GM10266 (cell line): Measurements from ENCODE around the gene APOB.
A peak's percentile ranks its signal among the peaks of the same experiment; 100 is the strongest.

ENCODE experiments used
- DNase-seq: peaks from one replicate; pipeline ENCODE4 v3.0.0; 2012; ENCODE audit errors: extremely low spot score
- CTCF ChIP-seq: IDR thresholded peaks from 2 replicates; pipeline ENCODE4 v1.5.1; 2012; ENCODE audit warnings: mild to moderate bottlenecking, low read depth; ENCODE audit not compliant: control insufficient read depth, insufficient read depth; ENCODE audit errors: missing control alignments

APOB gene

GRCh38 chr2:21046506-21046905 is 2.6 kb upstream of the APOB start:
- TF ChIP-seq CTCF, result no peak
- DNase-seq, result no peak

- TF ChIP-seq CTCF, result no peak
- no peak for DNase-seq
Measured at GRCh38 chr2:21044694-21045371, 960 bp upstream of the APOB start.

GRCh38 chr2:21042958-21043743 is 722 bp downstream of the APOB start:
- peak; percentile 77 for DNase-seq
- TF ChIP-seq CTCF, result peak; percentile 94

GRCh38 chr2:21042708-21042957 is 1.2 kb downstream of the APOB start:
- no peak for DNase-seq

GRCh38 chr2:21041943-21042707 is 1.7 kb downstream of the APOB start:
- DNase-seq, result no peak
- no peak for TF ChIP-seq CTCF

More at GRCh38 chr2:21042708-21042957, 1.2 kb downstream of the APOB start:
- no peak for TF ChIP-seq CTCF

GRCh38 chr2:21041462-21041861 is 2.4 kb downstream of the APOB start:
- DNase-seq, result no peak
- TF ChIP-seq CTCF, result no peak
